D721Med (cell line): ENCODE results near the gene MKKS.
A peak's percentile ranks its signal among the peaks of the same experiment; 100 is the strongest.
"Not testable (repeated sequence)": the region's sequence is repeated elsewhere in the genome, so short reads cannot be mapped to it uniquely, and the experiment has no call there.

Source experiments
- DNase-seq: peaks from one replicate; pipeline ENCODE4 v3.0.0; 2011; ENCODE audit warnings: low spot score; ENCODE audit not compliant: insufficient read length
- FAIRE-seq: peaks from 2 replicates; lab custom pipeline; 2011; peaks lifted over from hg19 to GRCh38; lab: Jason Lieb, UNC
- TF ChIP-seq, protein P1 (sequence below): IDR thresholded peaks from 2 replicates; pipeline ENCODE4 v1.5.1; 2012; ENCODE audit warnings: mild to moderate bottlenecking, control low read depth; ENCODE audit not compliant: insufficient read depth; ENCODE audit errors: missing control alignments

MKKS gene

DNA sequence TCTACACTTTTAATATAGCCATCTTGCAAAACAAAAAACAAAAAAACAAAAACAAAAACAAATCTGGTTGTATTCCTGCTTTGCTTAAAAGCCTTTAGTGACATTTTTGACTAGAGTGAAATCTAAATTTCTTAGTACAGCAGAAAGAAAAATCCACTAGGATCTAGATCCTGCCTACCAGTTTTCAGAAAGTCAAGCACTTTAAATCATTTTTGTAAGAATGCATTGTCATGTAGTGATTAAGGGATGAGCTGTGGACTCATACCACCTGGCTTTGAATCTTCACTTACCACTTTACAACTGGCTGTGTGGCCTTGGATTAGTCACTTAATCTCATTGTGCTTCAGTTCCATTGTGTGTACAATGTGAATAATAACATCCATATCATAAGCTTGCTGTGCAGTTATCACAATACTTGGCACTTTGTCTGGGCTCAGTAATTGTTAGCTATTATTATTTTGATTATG is 4.0 kb downstream of the MKKS start:
- DNase-seq, result no peak
- FAIRE-seq, result no peak
- TF ChIP-seq, protein P1, sequence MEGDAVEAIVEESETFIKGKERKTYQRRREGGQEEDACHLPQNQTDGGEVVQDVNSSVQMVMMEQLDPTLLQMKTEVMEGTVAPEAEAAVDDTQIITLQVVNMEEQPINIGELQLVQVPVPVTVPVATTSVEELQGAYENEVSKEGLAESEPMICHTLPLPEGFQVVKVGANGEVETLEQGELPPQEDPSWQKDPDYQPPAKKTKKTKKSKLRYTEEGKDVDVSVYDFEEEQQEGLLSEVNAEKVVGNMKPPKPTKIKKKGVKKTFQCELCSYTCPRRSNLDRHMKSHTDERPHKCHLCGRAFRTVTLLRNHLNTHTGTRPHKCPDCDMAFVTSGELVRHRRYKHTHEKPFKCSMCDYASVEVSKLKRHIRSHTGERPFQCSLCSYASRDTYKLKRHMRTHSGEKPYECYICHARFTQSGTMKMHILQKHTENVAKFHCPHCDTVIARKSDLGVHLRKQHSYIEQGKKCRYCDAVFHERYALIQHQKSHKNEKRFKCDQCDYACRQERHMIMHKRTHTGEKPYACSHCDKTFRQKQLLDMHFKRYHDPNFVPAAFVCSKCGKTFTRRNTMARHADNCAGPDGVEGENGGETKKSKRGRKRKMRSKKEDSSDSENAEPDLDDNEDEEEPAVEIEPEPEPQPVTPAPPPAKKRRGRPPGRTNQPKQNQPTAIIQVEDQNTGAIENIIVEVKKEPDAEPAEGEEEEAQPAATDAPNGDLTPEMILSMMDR, result no peak

DNA sequence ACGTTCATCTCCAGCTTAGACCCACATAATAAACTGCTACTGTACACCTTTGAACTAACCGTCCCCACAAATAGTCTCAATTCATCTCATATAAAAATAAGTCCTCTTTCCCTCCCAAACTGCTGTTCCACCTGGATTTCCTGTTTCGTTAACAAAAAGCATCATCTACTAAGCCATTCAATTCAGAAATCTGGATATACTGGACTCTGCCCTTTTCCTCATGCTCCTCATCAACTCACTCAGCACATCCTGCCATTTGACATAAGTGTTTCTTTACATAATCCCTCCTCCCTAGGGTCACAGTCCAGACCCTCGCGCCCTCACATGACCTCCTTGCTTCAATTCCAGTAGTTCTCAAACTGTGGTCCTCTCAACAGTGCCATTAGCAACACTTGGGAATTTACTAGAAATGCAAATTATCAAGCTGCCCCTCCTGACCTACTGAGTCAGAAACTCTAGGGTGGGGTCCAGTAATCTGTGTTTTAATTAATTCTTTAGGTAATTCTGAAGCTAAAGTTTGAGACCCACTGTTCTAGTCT is 4.5 kb downstream of the MKKS start:
- TF ChIP-seq, protein P1, result no peak
- no peak for DNase-seq

DNA sequence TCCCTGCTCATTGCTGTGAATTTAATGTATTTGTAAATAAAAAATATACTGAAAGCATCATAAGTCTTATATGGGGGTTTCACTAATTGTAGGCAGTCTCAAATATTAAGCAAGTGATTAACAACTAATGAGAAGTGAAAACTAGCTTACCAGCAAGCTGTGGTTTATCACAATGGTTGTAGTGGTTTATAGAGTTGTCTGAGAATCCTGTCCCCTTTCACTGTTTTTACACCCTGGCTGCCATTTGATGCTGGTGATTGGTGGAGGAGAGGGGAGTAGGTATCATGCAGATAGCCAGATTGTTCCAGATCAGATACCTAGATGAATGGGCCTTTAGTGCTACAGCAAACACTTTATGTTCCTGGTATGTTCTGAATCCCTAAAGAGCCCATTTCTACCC is 6.0 kb downstream of the MKKS start:
- FAIRE-seq (no peak), DNase-seq (no peak)
- TF ChIP-seq, protein P1, result no peak

More for the DNA sequence above, 4.5 kb downstream of the MKKS start:
- no peak for FAIRE-seq

DNA sequence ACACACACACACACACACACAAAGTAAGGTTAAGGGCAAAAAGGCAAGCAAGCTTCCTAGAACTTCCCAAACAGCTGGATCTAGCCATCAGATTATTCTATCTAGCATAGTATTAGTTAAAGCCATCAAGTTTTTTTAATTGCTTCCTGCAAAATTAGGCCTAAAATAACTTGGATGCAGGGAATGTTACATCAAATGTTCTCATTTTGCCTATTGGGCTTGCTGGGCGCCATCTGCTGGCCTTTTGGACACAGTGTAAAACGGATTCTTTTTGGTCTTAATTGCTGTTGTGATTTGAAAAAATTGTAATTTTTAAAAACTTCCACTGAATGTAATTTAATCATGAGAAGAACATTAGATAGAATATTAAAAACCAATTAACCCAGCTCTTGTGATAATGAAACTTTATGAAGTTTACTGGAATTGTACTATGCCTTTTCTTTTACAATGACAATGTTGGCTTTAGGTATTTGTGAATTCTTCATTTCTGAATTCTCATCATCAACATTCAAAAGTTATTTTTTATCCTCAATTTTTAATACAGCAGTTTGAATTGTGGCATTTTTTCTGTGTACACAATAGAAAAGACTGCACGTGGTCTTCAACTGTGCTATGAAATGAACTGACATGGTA is 6.8 kb downstream of the MKKS start:
- TF ChIP-seq, protein P1, result peak; percentile 88
- FAIRE-seq (no peak), DNase-seq (no peak)

DNA sequence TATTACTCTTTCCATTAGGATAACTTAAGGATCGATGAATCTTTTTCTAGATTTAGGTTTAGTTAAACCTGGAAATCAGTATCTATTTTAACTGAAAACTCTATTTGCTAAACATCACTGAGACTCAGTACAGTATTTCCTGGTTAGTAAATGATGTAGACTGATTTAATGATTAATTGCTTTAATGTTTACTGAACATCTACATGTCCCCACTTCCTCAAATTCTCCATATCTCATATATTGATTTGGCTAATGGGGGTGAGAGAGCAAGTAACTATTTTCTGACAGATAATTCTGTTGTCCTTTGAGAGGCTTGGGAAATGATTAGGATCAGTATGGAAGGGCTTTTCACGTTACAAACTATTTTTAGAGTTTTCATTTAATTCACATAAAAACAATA is 10.3 kb downstream of the MKKS start:
- DNase-seq (no peak), FAIRE-seq (no peak)
- TF ChIP-seq, protein P1, result no peak

DNA sequence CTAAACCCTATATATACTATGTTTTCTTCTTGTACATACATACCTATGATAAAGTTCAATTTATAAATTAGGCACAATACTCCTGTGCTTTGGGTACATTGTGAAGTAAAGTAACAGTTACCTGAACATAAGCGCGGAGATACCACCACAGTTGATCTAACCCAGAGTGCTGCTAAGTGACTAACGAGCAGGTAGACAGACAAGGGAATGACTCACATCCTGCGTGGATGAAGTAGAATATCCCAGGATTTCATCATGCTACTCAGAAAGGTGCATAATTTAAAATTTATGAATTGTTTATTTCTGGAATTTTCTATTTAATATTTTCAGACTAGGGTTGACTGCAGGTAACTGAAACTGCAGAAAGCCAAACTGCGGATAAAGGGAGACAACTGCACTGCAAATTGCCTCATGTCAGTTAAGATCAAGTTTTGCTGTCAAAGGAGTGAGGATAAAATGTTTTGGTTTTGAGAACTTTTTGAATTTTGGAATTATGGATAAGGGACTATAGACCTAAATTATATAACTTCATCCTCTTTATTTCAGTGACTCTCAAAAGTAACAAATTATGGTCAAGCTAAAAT is 14.4 kb downstream of the MKKS start:
- no peak for FAIRE-seq
- TF ChIP-seq, protein P1, result no peak
- DNase-seq, result no peak

DNA sequence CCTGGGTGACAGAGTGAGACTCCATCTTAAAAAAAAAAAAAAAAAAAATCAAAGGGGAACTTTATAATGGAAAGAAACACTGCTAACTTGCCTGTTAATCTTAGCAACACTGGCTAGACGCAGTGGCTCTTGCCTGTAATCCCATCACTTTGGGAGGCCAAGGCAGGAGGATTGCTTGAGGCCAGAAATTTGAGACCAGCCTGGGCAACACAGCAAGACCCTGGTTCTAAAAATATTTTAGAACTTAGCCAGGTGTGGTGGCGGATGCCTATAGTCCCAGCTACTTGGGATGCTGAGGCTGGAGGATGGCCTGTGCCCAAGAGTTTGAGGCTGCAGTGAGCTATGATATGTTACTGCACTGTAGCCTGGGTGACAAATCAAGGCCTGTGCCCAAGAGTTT is 16.8 kb downstream of the MKKS start:
- not testable (repeated sequence) for DNase-seq, FAIRE-seq
